Measurements from ENCODE around the gene CYREN.
"Not testable (repeated sequence)": the region's sequence is repeated elsewhere in the genome, so short reads cannot be mapped to it uniquely, and the experiment has no call there.

The CYREN gene, protein sequence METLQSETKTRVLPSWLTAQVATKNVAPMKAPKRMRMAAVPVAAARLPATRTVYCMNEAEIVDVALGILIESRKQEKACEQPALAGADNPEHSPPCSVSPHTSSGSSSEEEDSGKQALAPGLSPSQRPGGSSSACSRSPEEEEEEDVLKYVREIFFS

DNA sequence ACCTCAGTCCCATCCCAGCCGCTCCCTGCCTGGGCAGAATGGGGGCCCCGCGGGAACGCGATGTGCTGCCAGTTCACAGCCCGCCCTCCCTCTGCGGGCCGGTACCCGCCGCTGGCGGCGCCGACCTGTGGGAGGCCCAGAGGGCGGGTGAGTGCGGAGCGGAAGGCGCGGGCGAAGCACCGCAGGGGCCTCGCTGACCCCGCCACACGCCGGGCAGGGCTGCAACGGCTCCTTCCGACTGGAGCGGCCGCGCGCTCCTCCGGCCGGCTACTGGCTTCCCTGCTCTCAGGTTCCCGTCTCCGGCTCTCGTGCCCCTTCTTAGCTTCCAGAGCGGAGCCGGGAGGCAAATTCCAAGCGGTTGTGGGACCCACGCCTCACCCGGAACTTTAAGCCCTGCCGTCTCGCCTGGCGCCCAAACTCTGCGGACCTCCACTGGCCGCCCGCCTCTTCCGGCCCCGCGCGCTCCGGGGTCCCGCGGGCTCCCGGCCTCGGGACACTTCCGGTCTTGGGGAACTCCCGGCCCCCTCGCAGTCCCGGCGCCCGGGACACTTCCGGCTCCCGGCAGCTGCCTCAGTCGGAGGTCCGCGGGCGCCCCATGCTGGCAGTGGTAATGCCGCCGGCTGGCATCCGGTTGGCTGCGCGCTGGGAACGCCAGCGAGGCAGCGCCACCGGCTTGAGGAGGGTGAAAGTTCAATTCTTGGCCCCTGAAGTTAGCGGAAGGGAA is at the start of gene CYREN:
Gene CYREN, minus strand, starts transcription at position 434 of the 724 bp plus-strand sequence. CDS start 1,785 bp downstream, outside the sequence.
- peak; percentile 94 for DNase-seq

DNA sequence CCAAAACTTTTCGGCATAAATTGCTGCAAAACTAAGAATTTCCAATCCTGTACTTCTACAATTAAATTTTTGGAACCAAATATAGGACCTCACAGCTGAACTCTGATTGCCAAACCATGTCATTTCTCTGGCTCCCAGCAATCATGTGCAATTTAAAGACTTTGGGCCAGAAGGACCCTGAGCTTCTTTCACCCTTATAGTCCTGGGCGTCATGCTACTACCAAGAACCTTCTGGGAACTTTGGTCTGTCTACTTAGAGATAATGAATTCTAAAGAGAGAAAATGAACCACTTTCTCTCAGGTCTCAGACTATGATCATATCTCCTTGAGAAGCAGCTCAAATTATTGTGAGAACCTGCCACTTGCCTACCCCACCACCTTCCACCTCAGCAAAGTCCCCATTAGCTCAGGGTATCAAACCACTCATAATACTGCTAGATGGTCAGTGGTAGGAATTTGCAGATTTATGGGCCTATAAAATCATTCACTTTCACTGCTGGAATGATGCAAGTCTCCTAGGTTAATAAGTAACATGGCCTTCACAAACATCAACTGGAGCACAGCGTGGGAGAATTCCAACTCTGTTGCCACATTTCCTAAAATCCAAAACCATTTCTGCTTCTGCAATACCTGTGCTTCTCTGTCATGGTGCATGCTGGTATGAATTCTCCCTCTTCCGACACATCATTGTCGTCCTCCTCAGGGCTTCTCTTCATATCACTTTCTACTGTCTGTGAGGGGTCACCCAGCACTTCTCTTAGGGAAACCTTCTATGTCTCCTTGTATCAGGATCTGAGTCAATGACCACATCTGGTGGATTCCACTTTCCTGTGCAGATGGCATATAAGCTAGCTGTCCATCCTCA is 47.4 kb upstream of the CYREN start:
- no peak for DNase-seq

DNA sequence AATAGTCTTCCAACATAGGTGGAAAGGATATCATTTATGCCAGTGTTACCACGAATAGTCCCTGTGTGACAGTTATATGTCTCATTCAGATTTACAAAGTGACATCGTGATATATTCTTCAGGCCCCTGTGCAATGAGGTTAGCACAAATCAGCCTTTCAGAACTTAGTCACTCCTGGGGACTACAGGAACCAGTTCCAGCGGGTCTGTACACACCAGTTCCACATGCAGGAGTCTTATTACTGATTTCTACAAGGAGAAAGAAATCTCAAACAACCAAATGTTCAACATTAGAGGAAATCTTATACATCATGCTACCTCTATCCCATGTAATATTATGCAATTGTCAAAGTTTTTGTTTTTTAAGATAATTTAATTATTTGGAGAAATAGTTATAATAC is 45.2 kb upstream of the CYREN start:
- DNase-seq = no peak

DNA sequence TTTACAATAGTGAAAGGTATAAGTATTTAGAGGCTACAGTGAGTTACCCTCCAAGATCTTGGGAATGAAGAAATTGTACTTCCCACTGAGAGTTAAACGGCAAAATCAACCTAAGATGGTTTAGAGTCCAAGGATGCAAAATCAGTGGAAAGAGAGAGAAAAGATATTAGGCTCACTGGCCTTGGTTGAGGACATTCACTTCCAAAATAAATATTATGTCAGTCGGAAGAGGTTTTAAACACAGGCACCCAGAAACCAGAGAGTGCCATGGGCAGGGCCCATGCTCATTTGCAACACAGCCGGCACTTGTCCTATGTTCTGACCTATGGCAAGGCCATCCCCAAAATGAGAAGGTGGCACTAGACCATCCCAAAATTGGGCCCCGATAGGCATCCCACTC is 44.7 kb upstream of the CYREN start:
- DNase-seq = no peak

DNA sequence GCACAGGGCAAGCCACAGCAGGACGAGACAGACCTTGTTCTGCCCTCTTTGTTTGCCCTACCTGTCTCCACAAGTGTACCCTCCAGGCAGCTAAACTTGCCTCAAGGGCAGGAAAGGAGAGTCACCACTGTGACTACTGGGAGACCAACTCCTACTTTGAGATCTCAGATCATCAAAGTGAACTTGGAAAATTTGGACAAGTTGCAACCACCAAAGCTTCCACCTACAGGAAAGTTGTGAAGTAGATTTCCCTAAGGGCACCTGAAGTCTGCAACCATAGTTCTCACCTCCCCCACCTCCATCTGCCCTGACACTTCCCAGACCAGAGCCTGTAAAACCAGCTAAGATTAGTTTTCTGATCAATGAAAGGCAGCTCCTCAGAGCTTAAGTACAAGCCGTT is 43.3 kb upstream of the CYREN start:
- DNase-seq = no peak

DNA sequence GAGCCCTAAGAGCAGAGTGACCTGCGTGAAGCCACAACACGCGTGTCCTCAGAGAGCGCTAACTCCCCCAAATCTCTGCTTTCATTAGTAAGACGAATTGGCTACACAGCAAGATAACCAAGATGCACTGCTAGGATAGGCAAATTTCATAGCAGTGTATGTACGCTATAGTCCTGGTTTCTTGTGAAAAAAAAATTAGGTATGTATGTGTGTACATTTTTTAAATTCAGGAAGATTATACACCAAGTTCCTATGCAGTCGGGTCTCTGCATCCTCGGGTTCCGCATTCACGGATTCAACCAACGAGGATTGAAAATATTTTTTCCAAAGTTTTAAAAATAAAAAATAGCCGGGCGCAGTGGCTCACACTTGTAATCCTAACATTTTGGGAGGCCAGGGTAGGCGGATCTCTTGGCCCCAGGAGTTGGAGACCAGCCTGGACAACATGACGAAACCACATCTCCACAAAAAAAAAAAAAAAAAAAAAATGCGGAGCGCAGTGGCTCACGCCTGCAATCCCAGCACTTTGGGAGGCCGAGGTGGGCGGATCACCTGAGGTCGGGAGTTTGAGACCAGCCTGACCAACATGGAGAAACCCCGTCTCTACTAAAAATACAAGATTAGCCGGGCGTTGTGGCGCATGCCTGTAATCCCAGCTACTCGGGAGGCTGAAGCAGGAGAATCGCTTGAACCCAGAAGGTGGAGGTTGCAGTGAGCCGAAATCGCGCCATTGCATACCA is 41.6 kb upstream of the CYREN start:
- not testable (repeated sequence) for DNase-seq

DNA sequence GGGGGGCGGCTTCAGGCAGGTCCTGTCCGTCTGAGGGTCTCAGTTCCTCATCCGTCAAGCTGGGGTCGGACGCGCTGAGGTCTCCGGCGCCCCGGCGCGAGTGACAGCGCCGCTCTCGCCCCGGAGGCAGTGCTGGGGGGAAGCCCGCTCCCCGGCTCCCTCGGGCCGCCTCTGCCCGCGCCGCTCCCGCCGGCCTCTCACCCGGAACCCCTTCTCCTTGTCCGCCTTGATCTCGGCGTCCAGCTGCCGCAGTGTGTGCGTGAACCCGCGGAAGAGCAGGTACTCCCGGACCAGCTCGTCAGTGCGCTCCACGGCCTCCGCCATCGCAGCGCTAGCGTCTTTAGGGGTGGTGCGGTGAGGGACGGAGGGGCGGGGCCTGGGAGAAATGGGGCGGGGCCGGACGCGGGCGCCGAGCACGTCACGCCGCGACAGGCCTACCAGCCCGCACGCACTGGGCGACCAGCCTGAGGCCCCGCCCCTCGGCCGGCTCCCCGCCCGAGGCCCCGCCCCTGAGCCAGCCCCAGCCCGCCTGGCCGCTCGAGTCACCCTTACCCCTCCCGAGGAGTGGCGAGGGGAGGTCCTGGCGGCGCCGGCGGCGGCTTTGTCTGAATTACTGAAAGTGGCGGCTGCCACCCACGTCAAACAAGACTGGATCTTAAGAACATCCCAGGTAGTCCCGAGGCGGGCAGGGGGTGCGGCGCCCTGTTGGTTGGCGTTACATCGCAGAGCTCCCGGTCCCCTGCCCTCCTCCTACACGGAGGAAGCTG is 40.9 kb upstream of the CYREN start, which contains the start of gene WDR91:
Gene WDR91, minus strand, starts transcription at position 348 of the 767 bp plus-strand sequence. Its CDS starts 24 bp downstream, at position 324.
- DNase-seq = peak; percentile 92

DNA sequence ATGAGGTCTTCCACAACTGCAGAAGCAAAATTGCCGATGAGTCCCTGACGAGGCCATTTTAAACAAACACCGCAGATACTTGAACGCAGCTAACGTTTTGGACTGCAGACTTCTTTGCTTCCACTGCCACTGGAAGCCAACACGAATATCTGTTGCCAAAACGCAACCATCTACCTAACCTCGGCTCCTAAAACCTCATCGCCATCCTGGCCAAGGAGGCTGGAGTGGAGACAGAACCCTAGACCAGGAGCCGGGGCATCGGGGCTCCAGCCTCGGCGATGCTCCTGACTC is 40.3 kb upstream of the CYREN start:
- peak; percentile 33 for DNase-seq

DNA sequence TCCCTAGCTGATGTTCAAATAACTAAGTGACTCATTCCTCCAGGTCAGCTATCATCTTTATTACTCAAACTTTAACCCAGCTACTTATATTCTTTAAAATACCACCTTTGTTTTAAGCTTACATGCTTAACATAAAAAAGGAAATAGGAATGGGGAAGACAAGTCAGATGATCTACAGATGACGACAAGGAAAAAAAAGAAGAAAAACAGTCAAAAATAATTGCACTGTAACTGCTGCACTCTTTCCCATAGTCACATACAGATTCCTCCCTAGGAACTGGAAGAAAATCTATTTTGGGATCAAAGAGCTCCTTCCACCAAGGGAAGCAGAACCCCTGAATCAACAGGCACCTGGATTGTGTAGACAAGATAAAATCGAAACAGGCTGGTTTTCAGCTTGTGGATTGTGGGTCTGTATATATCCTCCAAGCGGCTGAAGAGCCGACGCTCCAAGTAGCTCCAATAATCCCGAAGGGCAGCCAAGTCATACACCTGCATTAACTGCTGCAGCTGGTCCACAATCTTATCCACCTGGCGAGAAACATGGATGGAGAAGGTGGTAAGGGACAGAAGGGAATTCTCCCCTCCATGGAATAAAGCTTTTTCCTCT is 38.8 kb upstream of the CYREN start:
- no peak for DNase-seq

DNA sequence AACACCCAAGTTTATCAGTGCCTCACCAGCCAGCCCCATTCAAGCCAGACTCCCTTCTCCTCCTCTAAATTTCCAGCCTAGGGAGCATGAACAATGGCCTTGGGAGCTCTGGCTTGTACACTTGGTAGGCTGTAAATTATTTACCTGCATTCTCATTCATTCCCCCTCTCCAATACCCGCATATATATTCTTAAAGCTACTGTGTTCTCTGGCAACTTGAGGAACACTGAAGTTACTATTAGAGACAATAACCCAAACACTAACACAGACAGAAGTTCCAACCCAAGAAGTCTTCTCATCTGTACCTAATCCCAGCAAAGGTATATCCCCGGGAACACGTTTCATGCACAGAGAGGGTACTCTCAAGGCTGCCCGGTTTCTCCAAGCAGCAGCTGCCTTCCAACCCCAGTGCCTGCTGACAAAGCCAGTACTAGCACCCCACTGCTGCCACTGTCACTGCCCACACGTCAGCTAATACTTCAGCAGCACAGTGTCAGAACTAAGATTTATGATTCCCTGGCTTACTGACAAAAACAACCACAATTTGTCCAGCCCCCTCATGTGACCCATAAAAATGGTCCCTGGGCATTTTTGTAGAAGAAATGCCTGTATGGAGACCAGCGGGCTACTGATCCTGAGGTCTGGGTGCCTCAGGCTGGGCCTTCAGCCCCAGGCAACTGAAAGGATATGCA is 37.7 kb upstream of the CYREN start:
- peak; percentile 38 for DNase-seq

DNA sequence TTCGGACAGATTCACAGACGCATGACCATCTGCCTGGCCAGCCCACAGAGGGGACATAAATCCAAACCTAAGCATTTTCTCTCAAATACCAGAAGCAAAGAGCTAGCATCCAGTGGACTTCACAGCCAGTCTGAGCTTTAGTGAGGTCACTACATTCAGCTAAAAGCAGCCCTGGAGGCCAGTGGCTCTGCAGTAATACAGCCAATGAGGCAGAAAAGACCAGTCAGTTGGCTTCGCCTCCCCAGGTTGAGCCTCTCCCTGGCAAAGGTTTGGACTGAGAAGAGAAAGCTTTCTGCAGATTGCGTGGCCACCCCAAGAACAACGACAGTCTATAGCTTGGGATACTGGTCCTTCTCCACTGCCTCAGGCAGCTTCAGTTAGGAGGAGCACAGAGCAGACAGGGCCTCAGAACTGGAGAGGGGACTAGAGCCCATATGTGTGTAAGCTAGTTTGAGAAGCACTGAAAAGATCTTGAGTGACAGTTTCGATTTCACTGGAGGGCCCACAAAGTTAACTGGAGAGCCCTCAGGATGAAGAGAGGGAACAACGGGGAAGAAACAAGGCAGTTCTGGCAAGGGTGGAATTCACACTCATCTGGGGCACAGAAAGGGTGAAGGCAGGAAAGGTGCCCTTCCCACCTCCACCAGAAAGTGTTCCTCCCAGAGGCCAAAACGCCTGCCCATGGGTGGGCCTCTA is 37.0 kb upstream of the CYREN start:
- no peak for DNase-seq

DNA sequence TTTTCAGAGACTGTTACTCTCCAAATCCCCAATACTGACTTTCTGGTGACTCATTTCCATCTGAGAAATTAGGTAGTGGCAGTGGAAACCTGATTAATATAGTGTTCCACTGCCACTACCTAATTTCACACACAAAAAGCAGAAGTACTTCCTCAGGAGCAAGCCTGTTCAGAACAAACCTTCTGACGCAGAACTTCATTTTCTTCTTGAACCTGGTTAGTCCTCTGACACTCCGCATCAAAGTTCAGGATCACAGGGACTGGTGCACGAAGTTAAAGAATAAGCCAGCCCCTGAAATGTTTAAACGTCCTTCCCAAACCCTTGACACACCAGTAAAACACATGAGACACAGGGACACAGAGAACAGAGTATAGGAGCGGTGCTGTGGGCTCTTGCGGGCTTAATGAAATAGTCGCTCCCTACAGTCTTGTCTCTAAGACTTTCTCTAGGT is 36.5 kb upstream of the CYREN start:
- peak; percentile 1 for DNase-seq

DNA sequence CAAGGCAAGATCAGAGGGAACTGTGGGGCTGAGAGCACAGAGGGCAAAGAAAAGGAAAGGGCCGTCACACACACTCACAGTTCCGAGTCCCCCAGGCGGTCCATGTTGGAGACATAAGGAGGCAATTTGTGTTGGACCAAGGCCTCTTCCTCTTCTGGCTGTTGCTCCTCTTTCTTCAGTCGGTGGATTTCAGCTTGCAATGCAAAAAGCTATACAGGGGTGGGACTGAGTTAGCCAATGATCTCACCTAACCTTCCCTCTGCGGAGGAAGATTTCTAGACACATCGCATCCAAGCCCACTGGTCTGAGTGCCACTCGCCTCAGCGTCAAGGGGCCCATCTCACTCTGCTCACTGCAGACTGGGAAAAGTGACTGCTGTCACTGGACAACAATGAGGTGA is 35.3 kb upstream of the CYREN start:
- no peak for DNase-seq

DNA sequence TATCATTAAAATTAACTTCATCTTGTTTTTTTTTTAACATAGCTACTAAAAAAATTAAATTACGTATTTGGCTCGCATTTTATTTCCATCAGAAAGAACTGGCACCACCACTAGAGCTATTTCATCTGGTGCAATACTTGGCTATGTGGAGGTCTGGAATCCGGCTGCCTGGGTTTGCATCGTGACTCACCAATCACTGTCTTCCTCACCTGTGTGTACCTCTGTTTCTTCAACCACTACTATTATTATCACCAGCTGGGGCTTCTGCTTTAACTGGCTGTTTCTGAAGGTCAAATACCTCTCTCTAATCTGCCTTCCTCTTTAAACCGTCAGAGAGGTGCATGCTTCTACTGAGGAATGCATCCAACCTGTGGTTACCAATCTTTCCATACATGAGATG is 34.4 kb upstream of the CYREN start:
- no peak for DNase-seq

DNA sequence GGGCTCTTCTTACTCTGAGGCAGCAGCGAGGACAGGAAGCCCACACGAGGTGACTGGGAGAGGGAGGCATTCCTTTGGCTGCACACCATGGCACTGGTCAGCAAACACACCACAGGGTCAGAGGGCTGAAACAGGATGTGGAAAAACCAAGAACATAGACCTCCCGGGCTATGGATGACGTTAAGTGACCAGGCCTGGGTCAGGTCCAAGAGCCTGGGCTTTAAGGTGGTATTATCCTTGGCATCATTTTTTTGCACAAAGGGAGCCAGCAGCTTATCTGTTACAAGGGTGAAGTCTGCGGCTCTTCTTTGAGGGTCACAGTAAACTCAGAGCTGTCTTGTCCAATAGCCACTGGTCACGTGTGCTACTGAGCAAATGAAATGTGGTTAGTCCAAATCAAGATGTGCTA is 33.8 kb upstream of the CYREN start:
- no peak for DNase-seq

DNA sequence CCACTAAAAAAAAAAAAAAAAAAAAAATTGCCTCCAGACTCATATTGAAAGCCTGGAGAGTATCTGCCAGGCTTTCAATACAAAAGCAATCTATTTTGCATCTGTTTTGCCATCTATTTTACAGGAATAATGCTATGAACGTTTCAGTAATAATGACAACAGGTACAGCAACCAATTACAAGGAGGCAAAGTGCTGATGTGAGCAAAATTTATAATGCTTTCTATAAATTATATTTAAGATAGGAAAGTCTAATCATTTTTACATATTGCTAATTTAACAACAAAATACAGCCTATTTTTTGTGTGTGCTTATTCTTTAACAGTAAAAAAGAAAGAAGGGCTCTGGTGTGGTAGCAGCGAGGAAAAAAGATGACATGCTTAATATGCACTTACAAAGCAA is 30.8 kb upstream of the CYREN start:
- DNase-seq = no peak

DNA sequence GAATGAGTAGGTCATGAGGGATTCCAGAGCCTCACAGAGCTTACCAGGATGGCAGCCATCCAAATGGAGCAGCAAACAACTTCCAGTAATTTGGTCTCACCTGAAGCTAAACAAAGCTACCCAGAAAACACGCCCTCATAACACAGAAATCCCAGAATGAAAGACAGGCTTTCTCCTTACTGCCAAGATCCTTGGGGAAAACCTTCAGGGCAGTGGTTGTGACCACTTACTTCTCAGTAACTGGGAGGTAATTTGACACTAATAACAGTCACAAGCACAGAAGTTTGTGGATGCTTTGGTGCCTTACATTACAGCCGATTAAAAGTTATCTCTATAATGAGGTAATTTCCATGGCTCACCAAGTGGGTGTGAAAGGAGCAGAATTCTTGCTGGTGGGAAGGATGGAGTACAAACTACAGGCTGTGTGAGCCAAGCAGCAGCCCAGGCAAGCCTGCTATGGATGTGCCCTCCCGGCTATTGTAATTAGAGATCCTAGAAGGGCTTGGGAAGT is 30.4 kb upstream of the CYREN start:
- no peak for DNase-seq

DNA sequence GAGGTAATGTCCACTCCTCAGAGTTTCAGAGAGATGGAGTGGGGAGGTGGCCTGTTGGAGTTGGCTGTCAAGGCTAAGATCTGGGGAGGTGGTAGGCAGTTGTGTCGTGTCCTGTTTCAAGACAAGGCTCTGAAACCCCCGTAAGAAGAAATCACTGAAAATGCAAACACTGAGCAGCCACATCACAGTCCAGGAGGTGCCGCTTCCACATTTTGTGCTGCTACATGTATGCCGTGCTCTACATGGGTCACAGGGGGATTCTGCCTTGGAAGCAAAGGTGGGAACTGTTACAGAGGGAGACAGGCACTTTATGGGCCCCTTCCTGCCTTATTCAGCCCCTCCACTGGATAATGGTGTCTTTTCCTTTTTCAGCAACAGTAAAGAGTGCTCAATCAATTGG is 28.9 kb upstream of the CYREN start:
- DNase-seq = no peak

DNA sequence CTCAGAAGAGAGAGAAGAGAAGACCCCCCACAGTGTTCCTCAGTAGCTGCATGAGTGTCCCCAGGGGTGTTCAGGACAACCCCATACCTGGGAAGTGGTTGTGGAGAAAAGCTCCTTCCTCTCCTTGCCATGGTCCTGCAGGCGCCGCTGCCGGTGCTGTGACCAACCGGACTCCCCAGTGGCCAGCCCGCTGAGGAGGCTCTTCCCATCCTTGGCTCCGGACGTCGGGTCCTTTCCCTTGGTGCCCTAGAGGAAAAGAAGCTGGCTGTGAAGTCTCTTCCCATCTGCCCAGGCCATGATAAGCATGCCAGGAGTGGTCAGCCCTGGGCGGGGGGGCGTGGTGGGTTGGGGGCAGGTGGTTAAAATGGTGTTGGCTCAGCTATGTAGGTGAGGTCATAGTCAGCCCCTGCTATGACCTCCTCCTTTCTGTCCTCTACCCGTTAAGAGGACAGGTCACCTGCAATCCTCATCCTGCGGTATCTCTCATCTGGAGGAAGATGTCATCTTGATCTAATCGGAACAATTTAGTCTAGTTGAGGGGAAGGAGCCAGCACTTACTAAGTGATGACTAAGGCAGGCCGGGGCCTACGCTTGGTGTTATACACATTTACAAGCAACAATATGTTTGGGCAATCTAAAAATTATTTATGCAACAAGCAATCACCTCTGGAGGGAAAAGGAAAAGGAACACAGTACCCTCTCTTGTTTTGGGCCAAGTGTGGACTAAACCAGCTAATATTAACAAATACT is 27.6 kb upstream of the CYREN start:
- DNase-seq = no peak

DNA sequence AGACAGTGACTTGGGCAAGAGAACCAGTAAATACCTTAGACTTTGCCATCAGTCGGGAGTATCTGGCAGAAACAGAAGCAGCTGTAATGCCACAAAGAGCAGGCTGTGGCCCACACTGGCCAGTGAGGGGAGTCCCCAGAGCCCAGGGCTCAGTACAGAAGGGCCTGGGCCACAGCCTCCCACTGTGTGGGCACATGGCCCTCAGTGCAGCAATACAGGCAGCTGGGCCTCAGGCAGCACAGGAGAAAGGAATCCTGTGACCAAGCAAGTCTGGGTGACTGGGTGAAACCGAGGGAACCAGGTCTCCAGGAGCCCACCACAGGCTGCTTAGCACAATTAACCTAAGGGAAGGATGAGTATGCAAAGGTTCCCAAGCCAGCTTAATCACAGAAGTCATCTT is 26.8 kb upstream of the CYREN start:
- DNase-seq = no peak
